Lower lobe of right lung (tissue), 2 donors: ENCODE data around the gene SLCO2B1. TPM values are rescaled to one million over a fixed set of nuclear protein-coding genes. Genes with fewer than 3 reads are reported as not detected.

Experiments used
- ATAC-seq, 2 donors: fragments of 200-7000 bp; cut with Tn5 transposase; one replicate each; pipeline ENCODE4 v1.9.1; 2020 to 2022; ENCODE audit warnings: mild to moderate bottlenecking in 2 of 2, moderate library complexity in 2 of 2
- DNase-seq: peaks from one replicate; pipeline ENCODE4 v3.0.0-alpha.2; 2020
- H3K27ac ChIP-seq: fragments of 200-600 bp; one replicate; pipeline ENCODE4 v1.8.0; 2022
- H3K27me3 ChIP-seq: fragments of 200-600 bp; one replicate; pipeline ENCODE4 v1.8.0; 2022; ENCODE audit warnings: low read depth
- H3K36me3 ChIP-seq: fragments of 200-600 bp; one replicate; pipeline ENCODE4 v1.8.0; 2022; ENCODE audit warnings: mild to moderate bottlenecking
- H3K4me1 ChIP-seq: fragments of 200-600 bp; one replicate; pipeline ENCODE4 v1.8.0; 2022
- H3K4me3 ChIP-seq: fragments of 200-600 bp; one replicate; pipeline ENCODE4 v1.8.0; 2022; ENCODE audit warnings: mild to moderate bottlenecking
- H3K9me3 ChIP-seq: fragments of 200-600 bp; one replicate; pipeline ENCODE4 v1.8.0; 2022
- intact Hi-C: fragments of 100-400 bp; cut with DNase I; formaldehyde crosslinking; loops from one replicate; pipeline ENCODE4 v1.11.0; 2022
- total RNA-seq: library from RNA; stranded (reverse); fragmentation: NEBNext Ultra II Directional; extraction: Animal tissue kit (Norgen Biotek cat#: 25700); gene quantifications from one replicate; pipeline ENCODE4 v1.2.1, GENCODE V29; 2021
- TF ChIP-seq, protein P1 (sequence below): fragments of 200-600 bp; IDR thresholded peaks from one replicate; pipeline ENCODE4 v1.8.0; 2022; ENCODE audit warnings: antibody characterized with exemption, mild to moderate bottlenecking
- donor health status: DM: no; HTN: yes; CAD: no; lungs with severe emphysema.

The SLCO2B1 gene
- total RNA-seq, 1 donor from 2014 or later: 332 TPM

DNA sequence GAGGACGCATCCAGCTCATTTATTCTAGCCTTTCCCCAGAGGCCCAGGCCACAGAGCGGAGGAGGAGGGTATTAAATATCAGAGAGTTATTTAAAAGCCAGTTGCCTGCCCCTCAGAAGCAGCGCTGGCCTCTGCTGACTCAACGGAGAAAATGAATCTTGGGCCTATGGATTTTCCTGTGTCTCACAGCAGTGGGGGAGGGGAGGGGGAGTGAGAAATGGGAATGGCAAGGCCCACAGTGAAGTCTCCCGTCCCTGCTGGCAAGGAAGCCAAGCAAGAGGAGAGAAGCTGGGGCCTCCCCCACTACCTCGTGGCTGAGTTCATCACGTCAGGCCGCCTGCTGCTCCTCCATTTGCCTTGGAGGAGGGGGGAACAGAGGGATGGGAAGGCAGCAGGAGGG lies 85.2 kb downstream of the SLCO2B1 start:
- intact Hi-C loops: no loop called here

DNA sequence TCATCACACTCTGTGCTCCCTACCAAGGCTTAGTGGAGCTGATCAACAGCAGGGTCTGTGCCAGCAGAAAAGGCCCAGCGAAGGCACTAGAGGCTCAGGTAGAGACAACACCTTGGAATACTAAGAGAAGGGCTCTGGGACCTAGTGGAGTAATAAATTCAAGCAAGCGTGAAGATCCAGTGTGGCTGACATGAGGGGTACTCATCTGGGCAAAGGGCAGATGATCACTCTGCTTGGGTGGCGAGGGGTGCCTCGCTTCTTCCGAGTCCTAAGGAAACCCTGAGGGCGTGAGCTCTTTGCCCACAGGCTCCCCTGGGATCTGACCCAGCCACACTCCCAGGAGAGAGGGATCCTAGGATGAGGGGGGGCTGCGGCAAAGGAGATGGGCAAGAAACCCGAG lies 86.1 kb downstream of the SLCO2B1 start:
- peaks cover 7% of the 10 kb centered on the region for H3K4me1 ChIP-seq
- H3K27ac ChIP-seq: no peak overlapping the region
- ATAC-seq (no peak), DNase-seq (no peak)
- no peak overlapping the region for H3K4me3 ChIP-seq
- intact Hi-C loops: no loop called here
- H3K9me3 ChIP-seq: no peaks in the 10 kb centered on the region
- peaks cover 42% of the 10 kb centered on the region for H3K27me3 ChIP-seq
- no peaks in the 10 kb centered on the region for H3K36me3 ChIP-seq
- TF ChIP-seq, protein P1, sequence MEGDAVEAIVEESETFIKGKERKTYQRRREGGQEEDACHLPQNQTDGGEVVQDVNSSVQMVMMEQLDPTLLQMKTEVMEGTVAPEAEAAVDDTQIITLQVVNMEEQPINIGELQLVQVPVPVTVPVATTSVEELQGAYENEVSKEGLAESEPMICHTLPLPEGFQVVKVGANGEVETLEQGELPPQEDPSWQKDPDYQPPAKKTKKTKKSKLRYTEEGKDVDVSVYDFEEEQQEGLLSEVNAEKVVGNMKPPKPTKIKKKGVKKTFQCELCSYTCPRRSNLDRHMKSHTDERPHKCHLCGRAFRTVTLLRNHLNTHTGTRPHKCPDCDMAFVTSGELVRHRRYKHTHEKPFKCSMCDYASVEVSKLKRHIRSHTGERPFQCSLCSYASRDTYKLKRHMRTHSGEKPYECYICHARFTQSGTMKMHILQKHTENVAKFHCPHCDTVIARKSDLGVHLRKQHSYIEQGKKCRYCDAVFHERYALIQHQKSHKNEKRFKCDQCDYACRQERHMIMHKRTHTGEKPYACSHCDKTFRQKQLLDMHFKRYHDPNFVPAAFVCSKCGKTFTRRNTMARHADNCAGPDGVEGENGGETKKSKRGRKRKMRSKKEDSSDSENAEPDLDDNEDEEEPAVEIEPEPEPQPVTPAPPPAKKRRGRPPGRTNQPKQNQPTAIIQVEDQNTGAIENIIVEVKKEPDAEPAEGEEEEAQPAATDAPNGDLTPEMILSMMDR: no peak

More for the DNA sequence above, 85.2 kb downstream of the SLCO2B1 start:
- no peak for DNase-seq
- no peak for ATAC-seq
- no peak overlapping the region for H3K27ac ChIP-seq
- H3K4me3 ChIP-seq: no peak overlapping the region
- TF ChIP-seq, protein P1: no peak
- H3K27me3 ChIP-seq: peaks cover 45% of the 10 kb centered on the region
- no peaks in the 10 kb centered on the region for H3K9me3 ChIP-seq
- H3K36me3 ChIP-seq: no peaks in the 10 kb centered on the region
- peaks cover 7% of the 10 kb centered on the region for H3K4me1 ChIP-seq

DNA sequence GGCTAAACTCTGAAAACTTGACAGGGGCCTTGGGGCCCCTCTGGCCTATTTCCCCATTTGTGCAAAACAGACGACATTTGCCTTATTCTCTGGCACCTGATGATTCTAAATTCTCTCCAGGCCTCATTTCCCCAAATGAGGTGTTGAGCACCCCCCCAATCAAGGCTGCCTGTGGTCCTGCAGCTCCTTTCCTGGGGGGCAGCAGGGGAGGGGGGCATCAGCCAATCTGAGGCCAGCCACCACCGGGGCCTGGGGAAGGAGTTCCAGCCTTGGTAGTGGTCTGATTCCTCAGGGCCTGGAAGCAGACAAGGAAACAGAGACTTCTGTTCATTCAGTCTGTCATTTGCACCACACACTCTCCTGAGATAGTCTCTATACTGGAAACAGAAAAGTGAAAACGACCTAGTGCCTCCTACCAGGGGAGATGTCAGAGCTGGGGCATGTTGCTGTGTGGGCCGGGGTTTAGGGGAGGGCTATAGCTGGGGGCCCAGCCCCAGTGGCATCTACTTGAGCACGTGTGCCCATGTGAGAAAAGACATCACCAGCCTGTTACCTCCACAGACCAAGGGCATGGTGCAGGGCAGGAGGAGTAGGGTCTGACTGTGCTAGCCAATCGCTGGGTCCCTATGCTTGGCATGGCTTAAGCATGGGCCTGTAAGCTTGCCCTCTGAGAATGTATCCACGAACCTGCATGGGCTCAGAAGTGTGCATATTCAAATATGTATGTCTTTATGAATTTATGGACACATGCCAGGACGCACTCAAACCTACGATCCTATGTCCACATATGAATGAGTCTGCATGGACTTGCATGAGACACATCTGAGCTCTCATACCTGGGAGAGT lies 87.9 kb downstream of the SLCO2B1 start:
- DNase-seq (no peak), ATAC-seq (no peak)
- Histone ChIP-seq H3K36me3 (no peaks in the 10 kb centered on the region), H3K9me3 (no peaks in the 10 kb centered on the region), H3K27me3 (peaks cover 60% of the 10 kb centered on the region), H3K4me3 (no peak overlapping the region), H3K27ac (no peak overlapping the region), H3K4me1 (peaks cover 11% of the 10 kb centered on the region)
- TF ChIP-seq, protein P1: no peak
- intact Hi-C loops: no loop called here

DNA sequence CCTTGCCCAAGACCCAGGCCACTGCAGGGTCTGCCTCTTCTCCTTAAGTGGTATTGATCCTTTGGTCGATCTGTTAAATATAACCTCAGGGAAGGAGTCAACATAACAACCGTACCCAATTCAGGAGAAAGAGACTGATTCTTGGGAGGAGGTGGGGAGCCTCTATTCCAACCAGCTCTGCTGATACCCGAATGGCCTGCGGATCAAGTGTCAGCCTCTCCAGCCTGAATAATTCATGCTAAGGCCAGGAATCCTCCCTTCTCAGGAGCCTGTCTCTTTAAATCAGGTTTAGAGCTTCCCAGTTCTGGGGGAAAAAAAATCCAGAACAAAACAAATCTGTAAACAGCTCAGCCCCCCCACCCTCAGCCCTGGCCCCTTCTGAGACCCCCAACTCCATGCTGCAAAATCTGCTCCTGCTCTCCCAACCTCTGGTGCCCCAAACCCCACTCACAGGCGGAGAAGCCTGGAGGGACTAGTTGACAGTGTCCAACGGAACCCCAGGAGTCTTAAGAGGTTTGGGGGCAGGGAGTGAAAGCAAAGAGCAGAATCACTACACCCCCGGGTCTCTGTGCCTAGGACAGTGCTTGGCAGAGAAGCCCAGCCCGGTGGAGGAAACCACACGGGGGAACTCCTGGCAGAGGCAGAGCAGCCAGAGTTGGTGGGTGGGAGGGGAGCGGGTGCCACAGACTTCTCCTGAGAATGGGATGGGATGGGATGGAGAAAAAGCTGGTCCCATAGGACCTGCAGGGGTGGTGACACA lies 88.8 kb downstream of the SLCO2B1 start:
- DNase-seq: no peak
- intact Hi-C loops: no loop called here
- H3K4me3 ChIP-seq: no peak overlapping the region
- H3K27me3 ChIP-seq: peaks cover 62% of the 10 kb centered on the region
- H3K27ac ChIP-seq: no peak overlapping the region
- TF ChIP-seq, protein P1: no peak
- H3K36me3 ChIP-seq: no peaks in the 10 kb centered on the region
- no peaks in the 10 kb centered on the region for H3K9me3 ChIP-seq
- no peak for ATAC-seq
- peaks cover 11% of the 10 kb centered on the region for H3K4me1 ChIP-seq

DNA sequence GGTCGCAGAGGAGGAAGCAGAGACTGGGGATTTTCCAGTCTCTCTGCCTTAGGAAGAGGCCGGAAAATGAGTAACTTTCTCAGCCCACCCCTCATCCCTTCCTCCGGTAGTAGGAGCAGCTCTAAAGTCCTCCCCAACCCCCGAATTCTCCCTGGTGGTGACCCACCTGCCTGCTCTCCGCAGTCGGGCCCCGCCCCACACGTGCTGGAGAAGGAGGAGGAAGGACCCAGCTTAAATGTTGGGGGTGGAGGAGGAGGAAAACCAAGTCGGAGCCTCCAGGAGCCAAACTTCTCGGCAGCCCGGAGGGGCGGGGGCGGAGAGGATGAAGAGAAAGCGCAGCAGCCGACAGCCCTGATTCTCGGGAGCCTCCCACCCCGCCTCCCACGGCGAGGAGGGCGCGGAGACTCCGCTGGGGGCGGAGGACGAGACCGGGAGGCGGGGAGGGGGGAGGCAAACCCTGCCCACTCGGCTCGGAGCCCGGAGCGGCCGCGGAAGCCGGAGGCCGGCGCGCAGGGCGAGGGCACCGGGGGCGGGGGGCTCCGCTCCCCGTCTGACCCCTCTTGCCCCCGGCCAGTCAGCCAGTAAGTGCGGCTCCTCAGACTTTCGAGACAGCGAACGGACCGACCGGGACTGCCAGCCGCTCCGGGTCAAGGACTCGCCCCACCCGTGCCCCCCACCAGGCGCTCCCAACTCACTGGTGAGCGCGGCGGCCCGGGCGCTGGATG lies 89.6 kb downstream of the SLCO2B1 start, which contains the start of gene TPBGL:
Gene TPBGL, plus strand, starts transcription at position 464 of the 725 bp plus-strand sequence. CDS start 276 bp downstream, outside the sequence.
- H3K27me3 ChIP-seq: peaks cover 62% of the 10 kb centered on the region
- peaks cover 11% of the 10 kb centered on the region for H3K4me1 ChIP-seq
- no peak for ATAC-seq
- H3K36me3 ChIP-seq: no peaks in the 10 kb centered on the region
- intact Hi-C loops: no loop called here
- TF ChIP-seq, protein P1: no peak
- no peaks in the 10 kb centered on the region for H3K9me3 ChIP-seq
- peak within 1 kb of the TSS; percentile 43 for H3K4me3 ChIP-seq
- no peak for DNase-seq
- H3K27ac ChIP-seq: no peak within 1 kb of the TSS
